OCI-LY7 (cell line): ENCODE data around the gene FMNL3. TPM values are rescaled to one million over a fixed set of nuclear protein-coding genes. Genes with fewer than 3 reads are reported as not detected.

Experiments
- BruUV-seq: library from RNA; stranded (reverse); fragments of 400-500 nt; replicated peaks from 2 replicates; lab custom pipeline; 2021; lab: Mats Ljungman, UMichigan
- CTCF ChIA-PET: fragments of 300-600 bp; sonication (Branson Sonifier 250); formaldehyde crosslinking; loops from one replicate; lab custom pipeline; 2022; ENCODE audit warnings: antibody characterized with exemption; ENCODE audit not compliant: unreplicated experiment; lab: Charles Lee
- POLR2A ChIA-PET: fragments of 300-600 bp; sonication (Branson Sonifier 250); formaldehyde crosslinking; loops from one replicate; lab custom pipeline; 2022; ENCODE audit warnings: antibody characterized with exemption; lab: Charles Lee
- DNase-seq: peaks from one replicate; pipeline ENCODE4 v3.0.0-alpha.2; 2015; ENCODE audit warnings: low spot score
- H2AFZ ChIP-seq: fragments of 200-600 bp; sonication (generic), shearing (Covaris generic); 2 replicates; pipeline ENCODE4 v1.6.1; 2014; ENCODE audit warnings: mild to moderate bottlenecking, antibody characterized with exemption, low read length, moderate library complexity
- H3K27ac ChIP-seq: fragments of 200-600 bp; sonication (generic); 2 replicates; pipeline ENCODE4 v1.5.1; 2014; ENCODE audit warnings: mixed run types, low read depth, mild to moderate bottlenecking, moderate library complexity, low read length, inconsistent platforms; ENCODE audit not compliant: poor library complexity, severe bottlenecking
- H3K36me3 ChIP-seq: fragments of 200-600 bp; sonication (generic); 2 replicates; pipeline ENCODE4 v1.6.1; 2014; ENCODE audit warnings: mild to moderate bottlenecking, antibody characterized with exemption, low read length, moderate library complexity, mixed read lengths; ENCODE audit not compliant: insufficient read depth
- H3K4me1 ChIP-seq: fragments of 200-600 bp; sonication (generic); 2 replicates; pipeline ENCODE4 v1.5.1; 2014; ENCODE audit warnings: mild to moderate bottlenecking, low read length; ENCODE audit not compliant: insufficient read depth, poor library complexity, severe bottlenecking
- H3K4me2 ChIP-seq: fragments of 200-600 bp; sonication (generic); 2 replicates; pipeline ENCODE4 v1.6.1; 2014; ENCODE audit warnings: mild to moderate bottlenecking, low read length
- H3K4me3 ChIP-seq: fragments of 200-600 bp; sonication (generic); 2 replicates; pipeline ENCODE4 v1.5.1; 2014; ENCODE audit warnings: mild to moderate bottlenecking, low read depth, low read length; ENCODE audit not compliant: poor library complexity, severe bottlenecking
- H3K79me2 ChIP-seq: fragments of 200-600 bp; sonication (generic); 2 replicates; pipeline ENCODE4 v1.6.1; 2016; ENCODE audit warnings: low read depth, mild to moderate bottlenecking, low read length, moderate library complexity, mixed read lengths; ENCODE audit not compliant: insufficient read depth
- H3K9me2 ChIP-seq: fragments of 200-600 bp; sonication (generic); 2 replicates; pipeline ENCODE4 v1.6.1; 2016; ENCODE audit warnings: mild to moderate bottlenecking, low read length, mixed read lengths; ENCODE audit not compliant: insufficient read depth
- H3K9me3 ChIP-seq: fragments of 200-600 bp; sonication (generic); 2 replicates; pipeline ENCODE4 v1.6.1; 2014; ENCODE audit warnings: mild to moderate bottlenecking, mixed run types, low read length, mixed read lengths
- H4K20me1 ChIP-seq: fragments of 200-600 bp; sonication (generic); 2 replicates; pipeline ENCODE4 v1.6.1; 2014; ENCODE audit warnings: mild to moderate bottlenecking, antibody characterized with exemption, low read length, moderate library complexity, mixed read lengths; ENCODE audit not compliant: insufficient read depth
- EZH2phosphoT487 ChIP-seq: fragments of 200-600 bp; sonication (generic); IDR thresholded peaks from 2 replicates; pipeline ENCODE4 v1.6.1; 2018; ENCODE audit warnings: low read depth, borderline replicate concordance, mild to moderate bottlenecking, mixed run types, antibody characterized with exemption, low read length, moderate library complexity, mixed read lengths
- intact Hi-C: fragments of 100-400 bp; cut with micrococcal nuclease; formaldehyde crosslinking; loops from one replicate; pipeline ENCODE4 v1.10.0; 2022; ENCODE audit not compliant: unreplicated experiment
- total RNA-seq, 2 experiments: library from RNA; depleted of rRNA in 1 of 2; stranded (reverse); fragments of >200 nt in 1 of 2; shearing (Covaris generic) in 1 of 2; gene quantifications; 2 replicates each; pipeline ENCODE4 v1.2.3, GENCODE V29; 2014 to 2022
- TF ChIP-seq, protein P1 (sequence below): fragments of 200-600 bp; sonication (generic); conservative IDR thresholded peaks from 2 replicates; pipeline ENCODE4 v1.5.1; 2014; ENCODE audit warnings: mild to moderate bottlenecking, antibody characterized with exemption, low read length, moderate library complexity, mixed read lengths

Gene FMNL3
- total RNA-seq, 2 experiments from 2014 or later, result 13.8 to 28.7 TPM

- Histone ChIP-seq H3K9me3 (no peaks in the 10 kb centered on the region), H3K36me3 (no peaks in the 10 kb centered on the region), H3K79me2 (no peaks in the 10 kb centered on the region), H2AFZ (no peak overlapping the region), H3K4me1 (peaks cover 6% of the 10 kb centered on the region), H3K4me2 (no peak overlapping the region), H3K27ac (no peak overlapping the region), H3K9me2 (no peaks in the 10 kb centered on the region), H4K20me1 (no peaks in the 10 kb centered on the region), H3K4me3 (no peak overlapping the region)
- TF ChIP-seq EZH2phosphoT487, result no peak
- TF ChIP-seq, protein P1, sequence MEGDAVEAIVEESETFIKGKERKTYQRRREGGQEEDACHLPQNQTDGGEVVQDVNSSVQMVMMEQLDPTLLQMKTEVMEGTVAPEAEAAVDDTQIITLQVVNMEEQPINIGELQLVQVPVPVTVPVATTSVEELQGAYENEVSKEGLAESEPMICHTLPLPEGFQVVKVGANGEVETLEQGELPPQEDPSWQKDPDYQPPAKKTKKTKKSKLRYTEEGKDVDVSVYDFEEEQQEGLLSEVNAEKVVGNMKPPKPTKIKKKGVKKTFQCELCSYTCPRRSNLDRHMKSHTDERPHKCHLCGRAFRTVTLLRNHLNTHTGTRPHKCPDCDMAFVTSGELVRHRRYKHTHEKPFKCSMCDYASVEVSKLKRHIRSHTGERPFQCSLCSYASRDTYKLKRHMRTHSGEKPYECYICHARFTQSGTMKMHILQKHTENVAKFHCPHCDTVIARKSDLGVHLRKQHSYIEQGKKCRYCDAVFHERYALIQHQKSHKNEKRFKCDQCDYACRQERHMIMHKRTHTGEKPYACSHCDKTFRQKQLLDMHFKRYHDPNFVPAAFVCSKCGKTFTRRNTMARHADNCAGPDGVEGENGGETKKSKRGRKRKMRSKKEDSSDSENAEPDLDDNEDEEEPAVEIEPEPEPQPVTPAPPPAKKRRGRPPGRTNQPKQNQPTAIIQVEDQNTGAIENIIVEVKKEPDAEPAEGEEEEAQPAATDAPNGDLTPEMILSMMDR, result no peak
- DNase-seq, result no peak
- CTCF ChIA-PET, result no interaction called here
- intact Hi-C loops, result no loop called here
- POLR2A ChIA-PET, result interaction anchor here (1.2 kb wide), 1 partner anchor 60 kb away, joined by 3 read pairs; no protein-coding TSS in a partner anchor
- no TSS peak for BruUV-seq
These were observed 73.4 kb downstream of the FMNL3 start for GRCh38 chr12:49633703-49634345.

DNA sequence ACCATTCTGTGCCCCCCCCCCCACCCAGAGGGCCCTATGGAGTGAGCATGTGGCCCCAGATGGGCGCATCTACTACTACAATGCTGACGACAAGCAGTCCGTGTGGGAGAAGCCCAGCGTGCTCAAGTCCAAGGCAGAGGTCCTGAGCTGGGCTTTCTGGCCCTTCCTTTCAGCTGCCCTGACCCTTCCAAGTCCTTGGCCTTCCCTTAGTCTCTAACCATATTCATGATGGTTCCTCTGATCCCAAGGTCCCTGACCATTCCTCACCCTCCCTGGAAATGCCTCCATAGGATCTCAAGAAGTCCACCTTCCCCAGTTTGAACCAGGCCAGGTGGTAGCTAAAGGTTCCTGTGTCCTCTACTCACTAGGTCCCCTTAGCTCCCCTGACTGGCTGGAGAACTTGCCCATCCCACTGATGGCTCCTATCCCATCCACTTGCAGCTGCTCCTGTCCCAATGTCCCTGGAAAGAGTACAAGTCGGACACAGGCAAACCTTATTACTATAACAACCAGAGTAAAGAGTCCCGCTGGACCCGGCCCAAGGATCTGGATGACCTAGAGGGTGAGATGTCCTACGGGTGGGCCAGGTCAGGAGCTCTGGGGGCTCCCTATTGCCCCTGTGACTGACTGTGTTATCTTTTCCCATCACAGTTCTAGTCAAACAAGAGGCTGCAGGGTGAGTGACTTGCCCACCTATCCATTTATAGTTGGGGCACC, 74.1 kb downstream of the FMNL3 start:
- H2AFZ ChIP-seq, result no peak overlapping the region
- intact Hi-C loops, result no loop called here
- H3K4me2 ChIP-seq, result no peak overlapping the region
- no peak overlapping the region for H3K4me3 ChIP-seq
- BruUV-seq, result no TSS peak
- H3K4me1 ChIP-seq, result peaks cover 6% of the 10 kb centered on the region
- ChIA-PET POLR2A (interaction anchor here (0.6 to 1.2 kb wide), 4 partner anchors 61 to 195 kb away, joined by 3 to 5 read pairs (median 4); partner anchors contain the start of gene NCKAP5L), CTCF (no interaction called here)
- no peak for TF ChIP-seq EZH2phosphoT487
- TF ChIP-seq, protein P1, result no peak
- no peak overlapping the region for H3K27ac ChIP-seq
- no peaks in the 10 kb centered on the region for H3K79me2 ChIP-seq
- no peak for DNase-seq
- H3K9me3 ChIP-seq, result no peaks in the 10 kb centered on the region
- H3K36me3 ChIP-seq, result no peaks in the 10 kb centered on the region
- H3K9me2 ChIP-seq, result no peaks in the 10 kb centered on the region
- H4K20me1 ChIP-seq, result no peaks in the 10 kb centered on the region
